Activated CD4-positive, alpha-beta memory T cell treated with anti-CD3 and anti-CD28 coated beads for 36 hours (primary cell): ENCODE measurements around the gene AFF1. TPM values are rescaled to one million over a fixed set of nuclear protein-coding genes. Genes with fewer than 3 reads are reported as not detected.

Source experiments
- CTCF ChIA-PET: fragments of 350-600 bp; sonication (Branson Sonifier 250); formaldehyde crosslinking; loops from one replicate; lab custom pipeline; 2021; ENCODE audit warnings: antibody characterized with exemption, inconsistent platforms; lab: Charles Lee
- POLR2A ChIA-PET: fragments of 350-600 bp; sonication (Branson Sonifier 250); formaldehyde crosslinking; loops from one replicate; lab custom pipeline; 2021; ENCODE audit warnings: antibody characterized with exemption; lab: Charles Lee
- DNase-seq: peaks from one replicate; pipeline ENCODE4 v3.0.0-alpha.2; 2020
- H3K27ac Mint-ChIP-seq: one replicate; pipeline ENCODE4 v1.8.0; 2021; ENCODE audit warnings: mixed read lengths
- H3K27me3 Mint-ChIP-seq: one replicate; pipeline ENCODE4 v1.8.0; 2021; ENCODE audit warnings: mixed read lengths
- H3K36me3 Mint-ChIP-seq: one replicate; pipeline ENCODE4 v1.8.0; 2021; ENCODE audit warnings: mixed read lengths
- H3K4me1 Mint-ChIP-seq: one replicate; pipeline ENCODE4 v1.8.0; 2021; ENCODE audit warnings: low read depth, mixed read lengths
- H3K4me3 Mint-ChIP-seq: one replicate; pipeline ENCODE4 v1.8.0; 2021; ENCODE audit warnings: mild to moderate bottlenecking, mixed read lengths
- H3K9me3 Mint-ChIP-seq: one replicate; pipeline ENCODE4 v1.8.0; 2021; ENCODE audit warnings: mixed read lengths
- intact Hi-C: fragments of 100-400 bp; cut with micrococcal nuclease; formaldehyde crosslinking; loops from one replicate; pipeline ENCODE4 v1.15.1; 2023
- total RNA-seq, 2 experiments: library from RNA; stranded (reverse); gene quantifications; one replicate each; pipeline ENCODE4 v1.2.3, GENCODE V29; 2021

AFF1 gene
- total RNA-seq, 2 experiments from 2014 or later: 46.1 to 50.8 TPM

GRCh38 chr4:87018753-87019152 is 83.9 kb downstream of the AFF1 start:
- DNase-seq: no peak
- H3K4me3 Mint-ChIP-seq: no peak overlapping the region
- POLR2A ChIA-PET: no interaction called here
- no peak overlapping the region for H3K27ac Mint-ChIP-seq
- H3K4me1 Mint-ChIP-seq: peaks cover 68% of the 10 kb centered on the region
- no peaks in the 10 kb centered on the region for H3K9me3 Mint-ChIP-seq
- intact Hi-C loops: no loop called here
- H3K36me3 Mint-ChIP-seq: peaks cover 6% of the 10 kb centered on the region
- no peaks in the 10 kb centered on the region for H3K27me3 Mint-ChIP-seq
- CTCF ChIA-PET: no interaction called here

- Mint-ChIP-seq H3K9me3 (no peaks in the 10 kb centered on the region), H3K27ac (no peak overlapping the region), H3K4me1 (peaks cover 65% of the 10 kb centered on the region), H3K27me3 (no peaks in the 10 kb centered on the region), H3K36me3 (peaks cover 6% of the 10 kb centered on the region), H3K4me3 (no peak overlapping the region)
- ChIA-PET CTCF (no interaction called here), POLR2A (no interaction called here)
- intact Hi-C loops: no loop called here
- DNase-seq: no peak
These were observed 84.5 kb downstream of the AFF1 start for GRCh38 chr4:87019246-87019791.

- Mint-ChIP-seq H3K36me3 (peaks cover 6% of the 10 kb centered on the region), H3K27me3 (no peaks in the 10 kb centered on the region), H3K4me1 (peaks cover 61% of the 10 kb centered on the region), H3K27ac (no peak overlapping the region), H3K4me3 (no peak overlapping the region), H3K9me3 (no peaks in the 10 kb centered on the region)
- intact Hi-C loops: no loop called here
- POLR2A ChIA-PET: no interaction called here
- CTCF ChIA-PET: no interaction called here
- DNase-seq: no peak
These were observed 85.1 kb downstream of the AFF1 start for GRCh38 chr4:87019898-87020297.

GRCh38 chr4:87024201-87024600 is 89.4 kb downstream of the AFF1 start:
- H3K27ac Mint-ChIP-seq: no peak overlapping the region
- CTCF ChIA-PET: no interaction called here

GRCh38 chr4:87025023-87025613 is 90.3 kb downstream of the AFF1 start:
- H3K27ac Mint-ChIP-seq: no peak overlapping the region
- H3K27me3 Mint-ChIP-seq: no peaks in the 10 kb centered on the region
- H3K36me3 Mint-ChIP-seq: peaks cover 5% of the 10 kb centered on the region
- ChIA-PET POLR2A (no interaction called here), CTCF (no interaction called here)
- DNase-seq: no peak
- no peaks in the 10 kb centered on the region for H3K9me3 Mint-ChIP-seq
- H3K4me3 Mint-ChIP-seq: no peak overlapping the region
- H3K4me1 Mint-ChIP-seq: peaks cover 48% of the 10 kb centered on the region
- intact Hi-C loops: no loop called here

More at GRCh38 chr4:87024201-87024600, 89.4 kb downstream of the AFF1 start:
- no peak for DNase-seq
- POLR2A ChIA-PET: no interaction called here
- Mint-ChIP-seq H3K36me3 (peaks cover 6% of the 10 kb centered on the region), H3K27me3 (no peaks in the 10 kb centered on the region), H3K4me1 (peaks cover 50% of the 10 kb centered on the region), H3K9me3 (no peaks in the 10 kb centered on the region), H3K4me3 (no peak overlapping the region)
- intact Hi-C loops: no loop called here

- Mint-ChIP-seq H3K36me3 (peaks cover 3% of the 10 kb centered on the region), H3K9me3 (no peaks in the 10 kb centered on the region), H3K27ac (no peak overlapping the region), H3K4me1 (peaks cover 43% of the 10 kb centered on the region), H3K27me3 (no peaks in the 10 kb centered on the region), H3K4me3 (no peak overlapping the region)
- intact Hi-C loops: no loop called here
- CTCF ChIA-PET: no interaction called here
- DNase-seq: no peak
- POLR2A ChIA-PET: no interaction called here
These were observed 90.8 kb downstream of the AFF1 start for GRCh38 chr4:87025614-87026041.

GRCh38 chr4:87026800-87027495 is 92.1 kb downstream of the AFF1 start:
- Mint-ChIP-seq H3K4me1 (peaks cover 35% of the 10 kb centered on the region), H3K9me3 (no peaks in the 10 kb centered on the region), H3K4me3 (no peak overlapping the region), H3K27me3 (no peaks in the 10 kb centered on the region), H3K27ac (no peak overlapping the region), H3K36me3 (no peaks in the 10 kb centered on the region)
- intact Hi-C loops: no loop called here
- ChIA-PET POLR2A (no interaction called here), CTCF (no interaction called here)
- DNase-seq: no peak

- no peaks in the 10 kb centered on the region for H3K27me3 Mint-ChIP-seq
- ChIA-PET CTCF (no interaction called here), POLR2A (no interaction called here)
- DNase-seq: no peak
- no peaks in the 10 kb centered on the region for H3K9me3 Mint-ChIP-seq
- H3K36me3 Mint-ChIP-seq: no peaks in the 10 kb centered on the region
- H3K4me3 Mint-ChIP-seq: no peak overlapping the region
- intact Hi-C loops: no loop called here
- peaks cover 29% of the 10 kb centered on the region for H3K4me1 Mint-ChIP-seq
- no peak overlapping the region for H3K27ac Mint-ChIP-seq
These were observed 94.5 kb downstream of the AFF1 start for GRCh38 chr4:87029356-87029755.

GRCh38 chr4:87030124-87030523 is 95.3 kb downstream of the AFF1 start:
- DNase-seq: no peak
- no peaks in the 10 kb centered on the region for H3K9me3 Mint-ChIP-seq
- no peak overlapping the region for H3K4me3 Mint-ChIP-seq
- CTCF ChIA-PET: interaction anchor here (1.6 kb wide), 1 partner anchor 63 kb away, joined by 3 read pairs; no protein-coding TSS in a partner anchor
- POLR2A ChIA-PET: interaction anchor here (0.6 to 0.7 kb wide), 2 partner anchors 9 to 24 kb away, joined by 3 read pairs; no protein-coding TSS in a partner anchor
- no peak overlapping the region for H3K27ac Mint-ChIP-seq
- H3K4me1 Mint-ChIP-seq: peaks cover 27% of the 10 kb centered on the region
- intact Hi-C loops: no loop called here
- no peaks in the 10 kb centered on the region for H3K36me3 Mint-ChIP-seq
- no peaks in the 10 kb centered on the region for H3K27me3 Mint-ChIP-seq

GRCh38 chr4:87030755-87031441 is 96.1 kb downstream of the AFF1 start:
- ChIA-PET CTCF (interaction anchor here (1.6 kb wide), 1 partner anchor 62 kb away, joined by 3 read pairs; no protein-coding TSS in a partner anchor), POLR2A (interaction anchor here (0.6 to 0.7 kb wide), 2 partner anchors 8 to 24 kb away, joined by 3 read pairs; no protein-coding TSS in a partner anchor)
- Mint-ChIP-seq H3K9me3 (no peaks in the 10 kb centered on the region), H3K4me1 (peaks cover 24% of the 10 kb centered on the region), H3K4me3 (no peak overlapping the region), H3K27ac (no peak overlapping the region), H3K27me3 (no peaks in the 10 kb centered on the region), H3K36me3 (no peaks in the 10 kb centered on the region)
- intact Hi-C loops: no loop called here
- no peak for DNase-seq

GRCh38 chr4:87031920-87032319 is 97.1 kb downstream of the AFF1 start:
- POLR2A ChIA-PET: no interaction called here
- Mint-ChIP-seq H3K36me3 (no peaks in the 10 kb centered on the region), H3K27me3 (no peaks in the 10 kb centered on the region), H3K9me3 (no peaks in the 10 kb centered on the region), H3K27ac (no peak overlapping the region), H3K4me3 (no peak overlapping the region), H3K4me1 (peaks cover 27% of the 10 kb centered on the region)
- DNase-seq: no peak
- intact Hi-C loops: no loop called here
- CTCF ChIA-PET: interaction anchor here (1.0 to 1.4 kb wide), 2 partner anchors 10 to 25 kb away, joined by 3 to 5 read pairs; no protein-coding TSS in a partner anchor
